PFSK-1 (cell line): ENCODE data around the gene CAMTA1.

Source experiments
- FOXP2 ChIP-seq: optimal IDR thresholded peaks from 2 replicates; pipeline ENCODE3; 2011; ENCODE audit warnings: borderline replicate concordance, control low read depth, inconsistent platforms; ENCODE audit not compliant: insufficient read depth; ENCODE audit errors: extremely low read length, extremely low read depth
- POLR2AphosphoS5 ChIP-seq: IDR thresholded peaks from 2 replicates; pipeline ENCODE4 v1.6.1; 2012; ENCODE audit warnings: low read depth, mild to moderate bottlenecking, control low read depth, low read length, moderate library complexity
- SIN3A ChIP-seq: IDR thresholded peaks from 2 replicates; pipeline ENCODE4 v1.6.1; 2012; ENCODE audit warnings: mild to moderate bottlenecking, low read length, moderate library complexity, borderline replicate concordance; ENCODE audit not compliant: insufficient read depth
- TAF1 ChIP-seq: IDR thresholded peaks from 2 replicates; pipeline ENCODE4 v1.6.1; 2012; ENCODE audit warnings: low read length, control low read depth, borderline replicate concordance; ENCODE audit not compliant: insufficient read depth
- TF ChIP-seq, protein P1 (sequence below), 2 experiments: IDR thresholded peaks; 2 replicates each; pipeline versions ENCODE4 v1.6.1 to v1.8.0; 2011 to 2012; ENCODE audit warnings: low read depth in 2 of 2, low read length in 2 of 2, control low read depth in 1 of 2, inconsistent platforms in 1 of 2, mild to moderate bottlenecking in 1 of 2, moderate library complexity in 1 of 2; ENCODE audit not compliant: insufficient read depth in 1 of 2

DNA sequence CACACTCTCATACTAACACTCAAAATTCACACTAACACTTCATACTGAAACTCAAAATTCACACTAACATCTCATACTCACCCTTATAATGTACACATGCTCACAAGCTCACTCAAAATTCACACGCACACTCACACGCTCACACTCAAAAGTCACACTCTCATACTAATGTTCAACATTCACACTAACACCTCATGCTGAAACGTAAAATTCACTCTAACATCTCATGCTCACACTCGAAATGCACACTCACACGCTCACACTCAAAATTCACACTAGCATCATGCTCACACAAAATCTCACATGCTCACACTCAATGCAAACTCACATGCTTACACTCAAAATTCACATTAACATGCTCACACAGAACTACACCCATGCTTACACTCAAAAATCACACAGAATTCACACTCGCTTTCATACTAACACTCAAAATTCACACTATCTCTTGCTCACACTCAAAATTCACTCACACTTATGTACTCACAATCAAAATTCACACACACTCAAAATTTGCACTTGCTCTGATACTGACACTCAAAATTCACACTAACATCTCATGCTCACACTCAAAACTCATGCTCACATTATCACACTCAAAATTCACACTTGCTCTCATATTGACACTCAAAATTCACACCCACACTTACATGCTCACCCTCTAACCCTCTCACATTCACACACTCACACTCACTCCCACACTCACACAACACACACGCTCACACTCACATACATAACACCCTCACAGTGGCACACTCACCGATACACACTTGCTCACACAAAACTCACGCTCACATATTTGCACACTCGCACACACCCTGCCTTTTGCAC, 721.4 kb downstream of the CAMTA1 start:
- TF ChIP-seq, protein P1, sequence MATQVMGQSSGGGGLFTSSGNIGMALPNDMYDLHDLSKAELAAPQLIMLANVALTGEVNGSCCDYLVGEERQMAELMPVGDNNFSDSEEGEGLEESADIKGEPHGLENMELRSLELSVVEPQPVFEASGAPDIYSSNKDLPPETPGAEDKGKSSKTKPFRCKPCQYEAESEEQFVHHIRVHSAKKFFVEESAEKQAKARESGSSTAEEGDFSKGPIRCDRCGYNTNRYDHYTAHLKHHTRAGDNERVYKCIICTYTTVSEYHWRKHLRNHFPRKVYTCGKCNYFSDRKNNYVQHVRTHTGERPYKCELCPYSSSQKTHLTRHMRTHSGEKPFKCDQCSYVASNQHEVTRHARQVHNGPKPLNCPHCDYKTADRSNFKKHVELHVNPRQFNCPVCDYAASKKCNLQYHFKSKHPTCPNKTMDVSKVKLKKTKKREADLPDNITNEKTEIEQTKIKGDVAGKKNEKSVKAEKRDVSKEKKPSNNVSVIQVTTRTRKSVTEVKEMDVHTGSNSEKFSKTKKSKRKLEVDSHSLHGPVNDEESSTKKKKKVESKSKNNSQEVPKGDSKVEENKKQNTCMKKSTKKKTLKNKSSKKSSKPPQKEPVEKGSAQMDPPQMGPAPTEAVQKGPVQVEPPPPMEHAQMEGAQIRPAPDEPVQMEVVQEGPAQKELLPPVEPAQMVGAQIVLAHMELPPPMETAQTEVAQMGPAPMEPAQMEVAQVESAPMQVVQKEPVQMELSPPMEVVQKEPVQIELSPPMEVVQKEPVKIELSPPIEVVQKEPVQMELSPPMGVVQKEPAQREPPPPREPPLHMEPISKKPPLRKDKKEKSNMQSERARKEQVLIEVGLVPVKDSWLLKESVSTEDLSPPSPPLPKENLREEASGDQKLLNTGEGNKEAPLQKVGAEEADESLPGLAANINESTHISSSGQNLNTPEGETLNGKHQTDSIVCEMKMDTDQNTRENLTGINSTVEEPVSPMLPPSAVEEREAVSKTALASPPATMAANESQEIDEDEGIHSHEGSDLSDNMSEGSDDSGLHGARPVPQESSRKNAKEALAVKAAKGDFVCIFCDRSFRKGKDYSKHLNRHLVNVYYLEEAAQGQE (IDR thresholded peaks at IDR 0.05; ENCODE audit: insufficient read depth in 1 of 2, low read depth in 2 of 2, low read length in 2 of 2) = no peak
- TF ChIP-seq POLR2AphosphoS5 = no peak
- no peak for TF ChIP-seq SIN3A
- no peak for TF ChIP-seq TAF1
- TF ChIP-seq FOXP2 = no peak
